Stimulated activated CD4-positive, alpha-beta T cell treated with anti-CD3 and anti-CD28 coated beads, Interleukin-1b, Interleukin-23, amount 100 ng/mL, for 1 hour (primary cell): ENCODE data around the gene DDX41.

Experiments
- DNase-seq, 2 donors: peaks; one replicate each; pipeline ENCODE4 v3.0.0-alpha.2; 2020; ENCODE audit warnings: low read depth in 2 of 2

DDX41 gene

DNA sequence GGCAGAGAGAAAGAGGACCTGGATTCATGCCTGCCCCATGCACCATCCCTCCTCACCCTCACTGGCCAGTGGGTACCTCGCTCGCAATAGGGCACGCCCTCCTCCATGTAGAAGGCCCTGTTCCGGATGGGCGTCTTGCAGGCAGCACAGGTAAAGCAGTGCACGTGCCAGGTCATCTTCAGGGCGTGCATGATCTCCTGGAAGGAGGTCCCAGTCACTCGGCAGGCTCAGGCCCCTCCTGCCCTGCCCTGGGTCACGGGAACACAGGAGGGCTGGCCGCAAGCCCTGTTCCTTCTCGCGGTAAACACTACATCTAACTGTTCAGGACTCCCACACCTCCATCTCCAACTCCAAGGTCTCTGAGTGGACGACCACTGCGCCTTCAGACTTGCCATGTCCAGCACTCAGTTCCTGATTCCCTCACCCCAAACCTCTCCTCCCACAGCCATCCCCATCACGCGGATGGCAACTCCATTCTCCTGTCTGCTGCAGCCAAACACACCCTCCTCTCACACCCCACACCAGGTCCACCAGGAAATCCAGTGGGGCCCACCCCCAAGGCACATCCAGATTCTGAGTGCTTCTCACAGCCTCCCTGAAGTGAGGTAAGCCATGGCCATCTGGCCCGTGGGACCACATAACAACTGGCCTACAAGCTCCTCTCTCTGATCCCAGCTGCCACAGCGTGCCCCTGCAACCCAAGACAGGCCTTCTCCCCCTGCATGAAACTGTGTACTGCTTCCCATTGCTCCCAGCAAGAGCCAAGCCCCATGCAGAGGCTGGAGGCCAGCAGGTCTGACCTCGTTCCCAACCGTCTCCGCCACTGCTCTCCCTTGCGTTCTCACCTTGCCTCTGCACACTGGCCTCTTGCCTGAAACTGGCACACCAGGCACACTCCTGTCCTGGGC is 32.5 kb downstream of the DDX41 start:
- no peak for DNase-seq

GRCh38 chr5:177483042-177483441 is 33.7 kb downstream of the DDX41 start:
- no peak for DNase-seq

GRCh38 chr5:177482359-177482795 is 34.4 kb downstream of the DDX41 start:
- no peak for DNase-seq

DNA sequence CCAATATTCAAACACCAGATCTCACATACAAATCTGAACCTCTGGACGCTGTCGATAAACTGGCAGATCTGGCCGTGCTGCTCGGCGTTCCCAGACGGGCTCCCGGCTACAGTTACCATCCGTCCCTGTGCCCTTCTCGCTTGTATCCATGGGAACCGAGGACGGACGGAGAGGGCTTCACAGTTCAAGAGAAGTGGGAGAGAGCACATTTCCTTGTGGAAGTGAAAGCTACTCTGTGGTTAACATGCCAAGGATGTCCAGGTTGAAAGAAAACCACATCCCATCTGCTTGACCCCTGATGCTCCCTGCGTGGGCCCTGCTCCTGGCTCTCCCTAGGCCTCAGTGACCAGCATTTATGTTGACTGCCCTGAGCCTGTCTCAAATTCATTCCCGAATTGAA is 37.0 kb downstream of the DDX41 start:
- DNase-seq, result no peak

GRCh38 chr5:177478711-177479646 is 37.8 kb downstream of the DDX41 start:
- no peak for DNase-seq

DNA sequence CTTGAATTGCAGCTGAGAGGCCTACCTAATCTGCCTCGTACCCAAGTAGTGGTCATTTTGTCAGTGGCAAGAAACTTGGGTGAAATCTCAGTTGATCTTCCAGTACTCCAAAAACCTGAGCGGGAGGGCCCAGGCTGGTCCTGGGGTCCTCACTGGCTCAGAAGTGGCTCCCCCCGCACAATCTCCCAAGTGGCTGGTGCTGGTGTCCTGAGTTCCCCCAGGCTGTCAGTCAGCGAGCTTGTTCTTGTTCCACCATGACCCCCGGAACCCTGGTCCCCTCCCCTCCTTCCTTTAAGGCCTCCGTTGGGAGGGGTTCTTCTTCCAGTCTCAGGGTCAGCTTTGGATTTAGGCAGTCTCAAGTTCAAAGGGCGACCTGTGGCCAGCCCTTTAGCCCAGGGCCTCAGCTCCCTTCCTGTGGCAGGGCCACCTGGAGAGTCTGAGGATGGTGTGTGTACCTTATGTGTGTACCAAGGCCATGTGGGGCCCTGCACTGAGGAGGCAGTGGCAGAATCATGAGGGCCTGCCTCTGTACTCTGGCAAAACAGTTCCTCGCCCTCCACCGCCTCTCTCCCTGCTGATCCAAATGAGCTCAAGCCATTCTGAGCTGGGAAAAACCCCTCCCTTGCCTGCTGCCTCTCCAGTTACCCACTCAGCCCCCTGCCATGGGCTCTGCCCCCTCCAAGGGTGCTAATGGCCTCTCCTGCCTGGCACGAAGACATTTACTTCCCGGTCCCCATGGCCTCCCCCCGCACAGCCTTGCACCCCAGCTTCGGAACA is 38.9 kb downstream of the DDX41 start:
- no peak for DNase-seq

DNA sequence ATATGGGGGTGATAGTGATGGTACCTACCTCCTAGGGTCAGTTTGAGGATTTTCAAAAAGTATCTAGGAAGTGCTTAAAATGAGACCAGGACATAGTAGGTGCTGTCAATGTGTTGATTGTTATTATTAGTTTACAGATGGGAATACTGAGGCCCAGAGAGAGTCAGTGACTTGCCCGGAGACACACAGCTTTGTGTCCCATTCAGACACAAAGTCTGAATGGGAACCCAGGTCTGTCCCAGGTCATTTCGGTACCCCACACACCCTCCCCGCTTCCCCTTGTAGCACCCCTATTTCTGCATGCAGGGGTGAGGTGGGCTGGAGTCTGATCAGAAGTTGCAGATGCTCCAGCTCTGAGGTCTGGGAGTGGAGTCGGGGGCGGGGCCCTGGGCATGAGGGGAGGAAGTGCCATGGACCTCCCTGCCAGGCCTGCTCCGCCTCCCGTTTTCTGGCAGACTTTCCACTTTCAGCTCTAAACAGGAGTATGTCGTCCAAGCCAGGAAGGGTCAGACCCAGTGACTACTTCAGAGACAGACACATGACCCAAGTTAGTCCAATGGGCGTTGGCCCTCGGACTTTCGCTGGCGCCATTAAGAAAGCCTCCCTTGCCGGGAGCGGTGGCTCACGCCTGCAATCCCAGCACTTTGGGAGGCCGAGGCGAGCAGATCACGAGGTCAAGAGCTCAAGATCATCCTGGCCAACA is 40.1 kb downstream of the DDX41 start:
- DNase-seq, result no peak

GRCh38 chr5:177475563-177476427 is 41.0 kb downstream of the DDX41 start:
- DNase-seq, result no peak

- DNase-seq, result no peak
Observed at GRCh38 chr5:177474846-177475562, 41.8 kb downstream of the DDX41 start.

- DNase-seq, result no peak
Observed at GRCh38 chr5:177474002-177474476, 42.7 kb downstream of the DDX41 start.

DNA sequence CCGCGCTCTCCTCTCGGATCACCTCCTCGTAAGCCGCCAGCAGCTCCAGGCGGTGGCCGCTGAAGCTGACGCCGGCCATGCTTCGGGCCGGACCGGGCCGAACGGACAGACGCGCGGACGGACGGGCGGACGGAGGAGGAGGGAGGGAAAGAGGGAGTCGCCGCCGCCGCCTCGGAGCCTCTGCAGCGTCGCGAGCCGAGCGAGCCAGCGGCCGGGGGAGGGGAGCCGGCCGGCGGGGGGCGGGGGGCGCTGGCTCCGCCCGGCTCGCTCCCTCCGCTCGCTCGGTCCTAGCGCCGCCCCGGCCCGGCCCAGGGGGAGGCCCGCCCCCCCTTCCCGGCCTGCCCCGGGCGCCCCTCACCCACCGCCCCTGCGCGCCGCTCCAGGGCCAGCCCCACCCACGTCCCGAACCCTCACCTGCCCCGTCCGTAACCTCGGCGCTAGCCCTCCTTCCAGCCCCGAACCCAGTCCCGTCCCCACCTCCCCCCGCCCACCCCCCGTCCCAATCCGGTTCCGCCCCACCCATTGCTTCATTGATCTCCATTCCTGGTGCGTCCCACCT is 43.2 kb downstream of the DDX41 start, which contains the start of gene DBN1:
Gene DBN1, minus strand, starts transcription at position 192 of the 559 bp plus-strand sequence. Its CDS starts 113 bp downstream, at position 79.
- DNase-seq, result no peak

DNA sequence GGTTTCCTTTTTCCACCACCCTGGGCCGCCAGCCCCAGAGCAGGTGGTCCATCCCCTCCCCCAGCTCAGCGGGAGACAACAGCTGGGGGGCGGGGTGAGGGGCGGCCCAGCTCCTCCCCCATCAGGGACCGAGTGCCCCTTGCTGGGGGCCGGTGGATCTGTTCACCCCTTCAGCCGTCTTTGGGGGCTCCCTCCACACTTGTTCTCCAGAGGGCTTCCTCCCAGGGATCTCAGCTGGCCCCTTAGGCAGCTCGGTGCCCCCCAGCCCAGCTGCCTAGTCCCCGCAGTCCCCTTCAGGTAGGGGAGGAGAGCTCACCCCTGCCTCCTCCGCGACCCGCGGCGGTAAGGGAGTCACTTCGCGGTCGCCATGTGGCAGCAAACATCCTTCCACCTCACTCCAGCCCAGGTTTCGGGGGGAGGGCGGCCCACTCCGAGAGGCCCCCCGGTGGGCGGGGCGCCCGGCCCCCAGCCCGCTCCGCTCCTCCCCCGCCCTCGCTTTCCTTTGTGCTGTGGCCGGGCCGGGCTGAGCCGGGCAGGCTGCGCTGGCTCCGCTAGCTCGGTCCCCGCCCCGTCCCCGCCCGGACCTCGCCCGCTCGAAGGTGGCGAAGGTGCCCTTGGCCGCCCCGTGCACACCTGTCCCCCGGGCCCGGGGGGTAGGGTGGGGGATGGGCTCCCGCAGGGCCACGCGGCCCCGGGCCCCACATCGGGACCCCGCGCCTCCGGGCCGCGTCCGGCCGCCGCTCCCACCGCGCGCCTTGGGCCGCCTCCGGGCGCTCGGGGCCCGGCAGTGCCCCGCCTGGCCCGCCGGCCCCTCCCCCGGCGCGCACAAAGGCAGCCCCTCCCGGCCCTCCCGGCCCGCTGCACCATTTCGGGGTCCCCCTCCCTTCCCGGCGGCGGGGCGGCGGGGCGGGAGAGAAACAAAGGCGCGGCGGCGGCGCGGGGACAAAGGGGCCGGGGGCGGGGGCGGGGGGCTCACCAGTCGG is 44.0 kb downstream of the DDX41 start:
- no peak for DNase-seq

GRCh38 chr5:177471610-177472356 is 45.0 kb downstream of the DDX41 start:
- no peak for DNase-seq

GRCh38 chr5:177470759-177471536 is 45.8 kb downstream of the DDX41 start:
- no peak for DNase-seq

GRCh38 chr5:177469750-177470525 is 46.8 kb downstream of the DDX41 start:
- no peak for DNase-seq
